Cardiac fibroblast (primary cell): ENCODE measurements around the gene TMED9.
"Not testable (repeated sequence)": the region's sequence is repeated elsewhere in the genome, so short reads cannot be mapped to it uniquely, and the experiment has no call there.

ENCODE experiments used
- DNase-seq, 2 donors: peaks; one replicate each; pipeline versions ENCODE4 v3.0.0 to v3.0.0-alpha.2; 2010; ENCODE audit warnings: low read depth in 2 of 2
- H3K4me3 ChIP-seq, 2 donors: replicated peaks in 1 of 2; 1 replicate in 1 of 2; 2 replicates in 1 of 2; pipeline ENCODE4 v1.5.1; 2011; ENCODE audit warnings: low read depth in 2 of 2, low read length in 2 of 2, mild to moderate bottlenecking in 2 of 2, moderate library complexity in 1 of 2
- TF ChIP-seq, protein P1 (sequence below): IDR thresholded peaks from one replicate; pipeline ENCODE4 v1.5.1; 2011; ENCODE audit warnings: low read depth, mild to moderate bottlenecking, low read length, inconsistent platforms

TMED9 gene

GRCh38 chr5:177557041-177557647, 34.9 kb upstream of the TMED9 start:
- TF ChIP-seq, protein P1, sequence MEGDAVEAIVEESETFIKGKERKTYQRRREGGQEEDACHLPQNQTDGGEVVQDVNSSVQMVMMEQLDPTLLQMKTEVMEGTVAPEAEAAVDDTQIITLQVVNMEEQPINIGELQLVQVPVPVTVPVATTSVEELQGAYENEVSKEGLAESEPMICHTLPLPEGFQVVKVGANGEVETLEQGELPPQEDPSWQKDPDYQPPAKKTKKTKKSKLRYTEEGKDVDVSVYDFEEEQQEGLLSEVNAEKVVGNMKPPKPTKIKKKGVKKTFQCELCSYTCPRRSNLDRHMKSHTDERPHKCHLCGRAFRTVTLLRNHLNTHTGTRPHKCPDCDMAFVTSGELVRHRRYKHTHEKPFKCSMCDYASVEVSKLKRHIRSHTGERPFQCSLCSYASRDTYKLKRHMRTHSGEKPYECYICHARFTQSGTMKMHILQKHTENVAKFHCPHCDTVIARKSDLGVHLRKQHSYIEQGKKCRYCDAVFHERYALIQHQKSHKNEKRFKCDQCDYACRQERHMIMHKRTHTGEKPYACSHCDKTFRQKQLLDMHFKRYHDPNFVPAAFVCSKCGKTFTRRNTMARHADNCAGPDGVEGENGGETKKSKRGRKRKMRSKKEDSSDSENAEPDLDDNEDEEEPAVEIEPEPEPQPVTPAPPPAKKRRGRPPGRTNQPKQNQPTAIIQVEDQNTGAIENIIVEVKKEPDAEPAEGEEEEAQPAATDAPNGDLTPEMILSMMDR = no peak
- H3K4me3 ChIP-seq = no peak overlapping the region
- DNase-seq = no peak

DNA sequence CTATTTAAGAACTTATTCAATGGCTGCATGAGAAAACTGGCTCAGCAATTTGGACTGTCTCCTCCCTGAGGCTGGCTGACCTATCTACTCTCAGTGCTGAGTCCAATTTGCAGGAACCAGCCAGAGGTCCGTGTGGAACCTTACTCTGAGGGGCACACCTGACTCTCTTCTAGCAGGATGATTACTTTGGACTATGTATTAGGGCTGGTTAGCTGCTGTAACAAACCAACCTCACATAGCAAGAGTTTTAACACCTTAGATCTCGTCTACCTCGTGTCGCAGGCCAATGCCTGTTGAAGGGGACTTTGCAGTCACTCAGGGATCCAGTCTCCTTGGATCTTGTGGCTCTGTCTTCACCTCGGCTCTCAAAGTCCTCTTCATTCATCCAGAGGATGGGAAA, 34.2 kb upstream of the TMED9 start:
- no peak for DNase-seq
- H3K4me3 ChIP-seq = no peak overlapping the region
- TF ChIP-seq, protein P1 = no peak

DNA sequence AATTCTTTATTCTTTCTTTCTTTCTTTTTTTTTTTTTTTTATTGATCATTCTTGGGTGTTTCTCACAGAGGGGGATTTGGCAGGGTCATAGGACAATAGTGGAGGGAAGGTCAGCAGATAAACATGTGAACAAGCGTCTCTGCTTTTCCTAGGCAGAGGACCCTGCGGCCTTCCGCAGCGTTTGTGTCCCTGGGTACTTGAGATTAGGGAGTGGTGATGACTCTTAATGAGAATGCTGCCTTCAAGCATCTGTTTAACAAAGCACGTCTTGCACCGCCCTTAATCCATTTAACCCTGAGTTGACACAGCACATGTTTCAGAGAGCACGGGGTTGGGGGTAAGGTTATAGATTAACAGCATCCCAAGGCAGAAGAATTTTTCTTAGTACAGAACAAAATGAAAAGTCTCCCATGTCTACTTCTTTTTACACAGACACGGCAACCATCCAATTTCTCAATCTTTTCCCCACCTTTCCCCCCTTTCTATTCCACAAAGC, 32.5 kb upstream of the TMED9 start:
- not testable (repeated sequence) for H3K4me3 ChIP-seq, DNase-seq

DNA sequence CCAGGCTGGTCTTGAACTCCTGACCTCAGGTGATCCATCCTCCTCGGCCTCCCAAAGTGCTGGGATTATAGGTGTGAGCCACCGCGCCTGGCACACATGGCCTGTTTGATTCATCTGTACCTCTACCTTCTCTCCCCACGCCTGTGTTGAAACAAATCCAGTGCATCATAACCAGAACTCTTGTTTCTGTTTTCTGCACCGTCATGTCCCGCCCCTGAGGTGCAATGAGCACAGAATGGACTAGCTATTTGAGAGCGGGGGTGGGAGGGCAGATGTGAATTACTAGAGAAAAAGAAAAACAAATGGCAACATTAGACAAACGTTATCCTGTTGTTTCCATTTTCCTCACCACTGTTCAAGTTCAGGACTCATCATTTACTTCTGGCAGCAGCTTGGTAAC, 27.0 kb upstream of the TMED9 start:
- TF ChIP-seq, protein P1 = no peak
- H3K4me3 ChIP-seq = no peak overlapping the region
- no peak for DNase-seq

DNA sequence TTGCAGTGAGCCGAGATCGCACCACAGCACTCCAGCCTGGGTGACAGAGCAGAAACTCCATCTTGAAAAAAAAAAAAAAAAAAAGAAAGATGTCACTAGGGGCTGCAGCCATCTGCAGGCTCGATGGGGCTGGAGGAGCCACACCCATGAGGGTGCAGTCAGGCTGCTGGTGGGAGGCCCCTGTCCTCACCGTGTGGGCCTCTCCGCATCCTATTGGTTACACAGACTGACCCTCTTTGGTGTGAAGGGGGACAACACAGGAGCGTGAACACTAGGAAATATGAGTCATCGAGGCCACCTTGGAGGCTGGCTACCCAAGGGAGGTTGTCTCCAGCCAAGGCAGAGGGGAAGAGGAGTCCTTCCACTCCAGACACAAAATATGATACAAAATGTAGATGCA, 23.7 kb upstream of the TMED9 start:
- TF ChIP-seq, protein P1 = no peak
- DNase-seq = no peak

DNA sequence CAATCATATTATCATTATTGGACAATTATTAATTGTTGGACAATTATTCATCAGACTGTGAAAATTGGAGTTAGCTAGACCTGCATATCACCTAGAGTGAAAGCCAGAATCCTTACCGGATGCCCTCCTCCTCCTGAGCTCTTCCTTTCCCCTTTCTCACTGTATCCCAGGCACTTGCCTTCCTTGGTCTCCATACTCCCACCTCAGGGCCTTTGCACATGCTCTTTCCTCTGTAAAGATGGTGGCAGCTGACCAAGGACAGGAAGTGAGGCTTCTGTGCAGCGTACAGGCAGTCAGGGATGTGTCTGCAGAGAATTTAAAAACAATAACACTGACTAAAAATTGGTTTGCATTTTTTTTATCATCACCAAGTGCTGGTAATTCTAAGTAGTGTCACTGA, 22.1 kb upstream of the TMED9 start:
- TF ChIP-seq, protein P1 = no peak
- no peak for DNase-seq
- H3K4me3 ChIP-seq = no peak overlapping the region

More for the DNA sequence above, 23.7 kb upstream of the TMED9 start:
- H3K4me3 ChIP-seq = no peak overlapping the region

- H3K4me3 ChIP-seq = no peak overlapping the region
- TF ChIP-seq, protein P1 = no peak
- no peak for DNase-seq
Measured at GRCh38 chr5:177575488-177575887, 16.5 kb upstream of the TMED9 start.
